GF-D8 (cell line): ENCODE results near the gene MARCHF7.
"Not testable (repeated sequence)": the region's sequence is repeated elsewhere in the genome, so short reads cannot be mapped to it uniquely, and the experiment has no call there.

Source experiments
- DNase-seq: peaks from one replicate; lab custom pipeline; 2025; lab: John Stamatoyannopoulos, UW

MARCHF7 gene, protein sequence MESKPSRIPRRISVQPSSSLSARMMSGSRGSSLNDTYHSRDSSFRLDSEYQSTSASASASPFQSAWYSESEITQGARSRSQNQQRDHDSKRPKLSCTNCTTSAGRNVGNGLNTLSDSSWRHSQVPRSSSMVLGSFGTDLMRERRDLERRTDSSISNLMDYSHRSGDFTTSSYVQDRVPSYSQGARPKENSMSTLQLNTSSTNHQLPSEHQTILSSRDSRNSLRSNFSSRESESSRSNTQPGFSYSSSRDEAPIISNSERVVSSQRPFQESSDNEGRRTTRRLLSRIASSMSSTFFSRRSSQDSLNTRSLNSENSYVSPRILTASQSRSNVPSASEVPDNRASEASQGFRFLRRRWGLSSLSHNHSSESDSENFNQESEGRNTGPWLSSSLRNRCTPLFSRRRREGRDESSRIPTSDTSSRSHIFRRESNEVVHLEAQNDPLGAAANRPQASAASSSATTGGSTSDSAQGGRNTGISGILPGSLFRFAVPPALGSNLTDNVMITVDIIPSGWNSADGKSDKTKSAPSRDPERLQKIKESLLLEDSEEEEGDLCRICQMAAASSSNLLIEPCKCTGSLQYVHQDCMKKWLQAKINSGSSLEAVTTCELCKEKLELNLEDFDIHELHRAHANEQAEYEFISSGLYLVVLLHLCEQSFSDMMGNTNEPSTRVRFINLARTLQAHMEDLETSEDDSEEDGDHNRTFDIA

DNA sequence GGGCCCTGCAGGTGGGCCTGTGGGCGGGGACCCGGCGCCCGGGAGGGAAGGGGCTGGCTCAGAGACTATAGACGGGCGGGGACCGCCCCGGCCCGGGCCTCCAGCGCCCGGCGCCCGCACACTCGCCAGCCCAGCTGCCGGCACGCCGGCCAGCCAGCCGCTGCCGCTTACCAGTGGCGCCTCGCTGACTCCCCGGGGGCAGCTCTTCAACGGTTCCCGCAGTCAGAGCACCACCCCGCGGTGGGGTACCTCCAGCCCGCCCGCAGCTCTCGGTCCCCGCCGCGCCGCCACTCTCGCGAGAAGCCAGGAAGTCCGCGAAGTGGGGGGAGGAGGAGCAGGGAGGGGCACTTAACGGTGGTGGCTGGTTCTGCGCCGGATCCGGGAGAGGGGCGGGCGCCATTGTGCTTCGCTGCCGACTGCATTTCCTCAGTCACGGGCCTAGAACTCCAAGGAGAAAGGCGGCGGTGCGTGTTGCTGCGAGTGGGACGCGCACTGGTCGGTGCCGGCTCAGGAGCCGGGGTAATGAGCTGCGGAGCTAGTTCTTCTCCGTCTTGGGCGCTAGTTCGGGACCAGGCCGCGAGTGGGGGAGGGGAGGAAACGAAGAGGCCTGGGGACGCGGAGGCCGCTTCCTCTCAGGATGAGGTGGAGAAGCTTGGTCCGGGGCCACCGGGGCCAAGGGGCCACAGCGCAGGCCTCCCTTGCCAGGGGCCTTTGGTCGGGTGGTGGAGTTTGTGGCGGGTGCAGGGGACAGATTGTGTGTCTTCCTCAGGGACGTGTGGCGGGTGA lies at the start of gene MARCHF7:
TSS of gene MARCHF7 (plus strand) at position 364 of the 786 bp plus-strand sequence. CDS start 16,517 bp downstream, outside the sequence.
- DNase-seq: peak; percentile 89

DNA sequence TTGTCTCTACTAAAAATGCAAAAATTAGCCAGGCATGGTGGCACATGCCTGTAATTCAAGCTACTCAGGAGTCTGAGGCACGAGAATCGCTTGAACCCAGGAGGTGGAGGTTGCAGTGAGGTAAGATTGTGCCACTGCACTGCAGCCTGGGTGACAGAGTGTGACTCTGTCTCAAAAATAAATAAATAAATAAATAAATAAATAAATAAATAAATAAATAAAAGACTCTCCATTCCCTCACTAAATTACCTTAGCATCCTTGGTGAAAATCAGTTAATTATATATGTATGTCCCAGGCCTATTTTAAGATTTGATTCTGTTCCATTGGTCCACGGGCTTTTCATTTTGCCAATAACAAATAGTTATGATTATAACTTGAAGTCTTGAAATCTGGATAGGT lies 44.9 kb upstream of the MARCHF7 start:
- DNase-seq: not testable (repeated sequence)

DNA sequence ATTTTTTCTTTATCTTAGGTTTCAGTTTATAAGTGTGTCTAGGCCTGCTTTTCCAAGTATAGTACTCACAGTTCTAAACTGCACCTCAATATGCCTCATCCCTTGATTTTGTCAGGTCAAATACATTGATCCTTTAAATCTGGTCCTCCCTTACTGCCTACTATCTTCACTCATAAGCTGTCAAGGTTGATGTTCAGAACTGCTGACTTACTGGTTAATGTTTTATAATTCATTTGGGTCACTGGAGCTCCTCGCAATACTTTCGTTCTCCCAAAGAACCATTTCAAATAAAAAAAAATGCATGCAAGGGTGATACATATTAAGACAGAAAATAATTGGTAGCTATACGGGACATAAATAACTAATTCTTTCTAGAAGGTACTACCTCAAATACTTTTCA lies 41.3 kb upstream of the MARCHF7 start:
- DNase-seq: no peak

DNA sequence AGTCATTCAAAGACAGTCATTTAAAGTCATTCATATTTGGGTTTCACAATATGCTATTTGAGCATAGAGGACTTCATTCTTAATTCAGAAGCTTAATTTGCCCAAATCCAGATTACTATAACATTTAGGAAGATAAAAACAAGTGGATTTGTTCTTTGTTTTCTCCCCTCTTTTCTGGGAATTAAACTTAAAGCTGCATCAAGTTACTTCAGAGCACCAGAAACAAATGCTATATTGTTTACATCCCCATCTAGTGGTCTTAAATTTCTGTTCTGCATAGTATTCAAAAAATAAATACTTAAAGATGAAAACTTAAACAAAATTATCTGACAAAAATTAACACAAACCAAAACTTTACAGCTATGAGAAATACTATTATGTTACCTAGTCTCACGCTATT lies 34.7 kb upstream of the MARCHF7 start:
- peak; percentile 9 for DNase-seq

DNA sequence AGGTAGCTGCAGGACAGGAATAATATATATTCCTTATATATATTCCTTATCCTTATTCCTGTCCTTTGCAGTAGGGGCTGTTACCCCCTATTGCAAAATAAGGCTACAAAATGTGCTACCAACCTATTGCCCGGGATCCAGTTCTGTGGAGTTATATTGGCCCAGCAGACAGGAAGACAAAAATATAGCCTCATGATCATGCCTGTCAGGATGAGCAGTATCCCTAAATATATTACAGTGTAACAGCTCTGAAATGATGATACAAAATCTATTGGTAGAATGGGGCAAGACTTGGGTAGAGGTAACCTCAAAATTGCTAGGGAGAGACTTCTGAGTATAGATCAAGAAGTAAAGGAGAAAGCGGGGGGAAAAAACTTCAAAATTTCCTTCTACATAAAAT lies 31.6 kb upstream of the MARCHF7 start:
- no peak for DNase-seq

DNA sequence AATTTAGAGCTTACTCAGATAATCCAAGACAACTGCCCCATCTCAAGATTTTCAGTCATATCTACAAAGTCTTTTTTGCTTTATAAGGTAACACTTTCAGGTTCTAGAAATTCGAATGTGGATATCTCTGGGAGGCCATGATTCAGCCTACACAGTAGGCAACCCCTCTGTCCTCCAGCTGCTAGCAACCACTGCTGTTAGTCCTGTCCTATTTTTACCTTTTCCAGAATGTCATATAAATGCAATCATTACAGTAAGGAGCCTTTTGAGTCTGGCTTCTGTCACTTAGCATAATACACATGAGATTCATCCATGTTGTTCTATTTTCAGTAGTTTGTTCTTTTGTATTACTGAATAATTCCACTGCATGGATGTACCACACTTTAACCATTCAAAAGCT lies 28.5 kb upstream of the MARCHF7 start:
- no peak for DNase-seq

DNA sequence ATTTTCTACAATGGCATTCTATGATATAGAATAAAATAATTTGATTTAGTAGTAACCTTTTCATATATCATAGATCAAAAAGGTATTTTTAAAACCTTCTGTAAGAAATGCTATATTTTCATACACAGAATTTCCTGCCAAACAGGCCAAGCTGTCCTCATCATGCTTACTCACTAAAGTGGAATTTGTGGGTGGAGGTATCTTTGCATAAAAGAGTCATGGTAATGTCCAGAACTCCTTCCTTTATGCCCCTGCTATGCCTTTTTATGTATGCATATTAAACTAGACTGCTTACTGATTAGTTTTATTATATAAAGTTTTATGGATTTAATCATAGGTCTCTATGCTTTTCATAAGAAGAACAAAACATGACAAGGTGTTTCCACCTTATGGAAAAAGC lies 27.5 kb upstream of the MARCHF7 start:
- DNase-seq: no peak

DNA sequence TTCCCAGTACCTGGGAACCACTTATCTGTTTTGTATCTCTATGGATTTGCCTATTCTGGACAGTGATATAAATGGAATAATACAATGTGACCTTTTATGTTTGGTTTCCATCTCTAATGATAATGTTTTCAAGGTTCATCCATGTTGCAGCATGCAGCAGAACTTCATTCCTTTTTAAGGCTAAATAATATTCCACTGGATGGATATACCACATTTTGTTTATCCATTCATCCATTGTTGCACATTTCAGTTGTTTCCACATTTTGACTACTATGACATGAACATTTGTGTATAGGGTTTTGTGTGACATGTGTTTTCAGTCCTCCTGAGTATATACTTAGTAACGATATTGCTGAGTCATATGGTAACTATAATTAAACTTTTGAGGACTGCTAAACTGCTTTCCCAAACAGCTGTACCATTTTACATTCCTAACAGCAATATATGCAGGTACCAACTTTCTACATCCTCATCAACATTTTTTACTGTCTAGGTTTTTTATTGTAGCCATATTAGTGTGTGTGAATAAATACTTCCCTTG lies 17.7 kb upstream of the MARCHF7 start:
- no peak for DNase-seq

DNA sequence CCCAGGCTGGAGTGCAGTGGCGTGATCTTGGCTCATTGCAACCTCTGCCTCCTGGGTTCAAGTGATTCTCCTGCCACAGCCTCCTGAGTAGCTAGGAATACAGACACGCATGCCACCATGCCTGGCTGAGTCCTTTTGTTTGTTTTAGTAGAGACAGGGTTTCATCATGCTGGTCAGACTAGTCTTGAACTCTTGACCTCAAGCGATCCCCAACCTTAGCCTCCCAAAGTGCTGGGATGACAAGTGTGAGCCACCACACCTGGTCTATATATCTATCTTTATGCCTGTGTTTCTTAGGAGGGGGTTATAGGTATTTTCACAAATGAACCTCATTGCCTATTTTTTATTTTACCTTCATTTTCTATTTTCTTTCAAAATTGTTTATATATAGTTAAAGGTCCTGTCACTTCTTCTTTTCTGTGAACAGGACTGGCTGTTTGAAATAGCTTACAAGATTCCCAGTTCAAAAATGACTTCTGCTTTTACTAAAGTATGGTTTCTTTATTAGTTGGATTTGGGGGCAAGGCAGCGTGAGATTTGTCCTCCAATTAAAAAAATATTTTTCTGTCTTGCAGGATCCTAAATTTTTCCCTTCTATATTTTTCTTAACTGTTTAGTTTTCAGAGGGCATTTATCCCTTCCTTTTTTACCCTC lies 16.4 kb upstream of the MARCHF7 start:
- DNase-seq: no peak

DNA sequence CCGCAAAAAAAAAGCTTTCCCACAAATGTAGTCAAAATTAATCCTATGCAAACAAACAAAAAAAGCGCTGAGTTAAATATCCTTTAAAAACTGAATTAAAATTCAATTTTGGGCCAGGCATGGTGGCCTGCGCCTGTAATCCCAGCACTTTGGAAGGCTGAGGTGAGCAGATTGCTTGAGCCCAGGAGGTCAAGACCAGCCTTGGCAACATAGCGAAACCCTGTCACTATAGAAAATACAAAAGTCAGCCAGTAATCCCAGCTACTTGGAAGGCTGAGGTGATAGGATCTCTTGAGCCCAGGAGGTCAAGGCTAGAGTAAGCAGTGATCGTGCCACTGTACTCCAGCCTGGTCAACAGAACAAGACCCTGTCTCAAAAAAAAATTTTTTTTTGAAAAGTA lies 8.8 kb upstream of the MARCHF7 start:
- DNase-seq: no peak

DNA sequence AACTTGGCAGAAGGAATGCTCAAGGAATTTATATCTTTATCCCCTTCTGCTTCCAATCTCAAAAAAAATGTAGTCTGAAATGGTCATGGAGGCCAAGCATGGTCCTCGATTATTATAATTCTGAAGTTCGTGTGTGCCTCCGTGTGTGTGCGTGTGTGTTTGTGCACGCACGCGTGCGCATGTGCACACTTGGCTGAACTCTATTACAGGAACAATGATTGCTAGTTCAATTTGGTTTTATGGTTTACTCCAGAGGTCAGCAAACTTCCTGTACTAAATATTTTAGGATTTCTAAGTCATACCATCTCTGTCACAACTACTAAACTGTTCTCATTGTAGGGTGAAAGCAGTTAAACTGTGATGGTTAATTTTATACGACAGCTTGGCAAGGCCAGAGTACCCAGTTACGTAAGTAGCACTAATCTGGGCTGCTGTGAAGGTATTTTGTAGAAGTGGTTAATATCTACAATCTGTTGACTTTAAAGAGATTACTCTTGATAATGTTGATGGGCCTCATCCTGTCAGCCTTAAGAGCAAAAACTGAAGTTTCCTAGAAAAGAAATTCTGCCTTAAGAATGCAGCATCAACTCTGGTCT lies 5.8 kb upstream of the MARCHF7 start:
- no peak for DNase-seq

DNA sequence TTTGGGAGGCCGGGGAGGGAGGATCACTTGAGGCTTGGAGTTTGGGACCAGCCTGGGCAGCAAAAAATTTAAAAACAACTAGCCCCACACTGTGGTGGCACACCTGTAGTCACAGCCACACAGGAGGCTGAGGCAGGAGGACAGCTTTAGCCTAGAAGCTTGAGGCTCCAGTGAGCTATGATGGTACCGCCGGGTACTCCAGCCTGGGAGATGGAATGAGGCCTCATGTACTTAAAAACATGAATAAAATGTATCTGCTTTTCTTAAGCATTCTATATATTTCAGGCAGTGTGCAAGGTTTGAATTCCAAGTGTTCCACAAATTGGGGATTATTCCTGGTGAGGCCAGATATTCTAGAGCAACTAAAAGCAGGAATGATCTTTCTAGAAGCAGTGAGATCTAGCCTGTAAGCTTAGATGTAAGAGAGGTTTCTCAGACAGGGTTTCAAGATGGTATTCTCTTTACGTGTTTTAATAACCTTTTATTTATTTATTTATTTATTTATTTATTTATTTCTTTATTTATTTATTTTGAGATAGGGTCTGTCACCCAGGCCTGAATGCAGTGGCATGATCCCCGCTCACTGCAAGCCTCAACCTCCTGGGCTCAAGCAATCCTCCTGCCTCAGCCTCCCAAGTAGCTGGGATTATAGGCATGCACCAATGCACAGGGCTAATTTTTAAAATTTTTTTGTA lies 4.1 kb upstream of the MARCHF7 start:
- no peak for DNase-seq

DNA sequence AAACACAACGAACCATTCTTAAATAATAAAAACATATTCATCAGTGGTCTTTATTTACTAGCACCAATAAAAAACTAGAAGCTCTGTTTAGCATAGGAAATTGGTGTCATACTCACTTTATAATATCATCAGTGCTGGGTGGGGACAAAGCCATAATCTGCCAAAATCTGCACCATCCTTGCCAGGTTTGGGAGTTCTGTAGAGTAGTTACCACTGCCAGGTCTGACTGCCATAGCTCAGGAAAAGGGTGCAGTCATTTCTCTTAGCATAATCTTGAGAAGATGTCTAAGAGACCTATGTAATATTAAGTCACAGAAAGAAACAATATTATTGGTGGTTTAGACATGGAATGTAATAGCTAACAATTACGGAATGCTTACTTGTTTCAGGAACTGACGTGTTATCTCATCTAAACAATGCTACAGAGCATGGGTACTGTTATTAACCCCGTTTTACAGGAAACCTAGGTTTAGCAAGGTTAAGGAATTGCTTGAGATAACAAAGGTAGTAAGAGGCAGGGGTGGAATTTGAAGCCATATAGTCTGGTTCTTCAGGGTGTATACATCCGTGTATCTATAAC lies 1.6 kb upstream of the MARCHF7 start:
- DNase-seq: no peak

DNA sequence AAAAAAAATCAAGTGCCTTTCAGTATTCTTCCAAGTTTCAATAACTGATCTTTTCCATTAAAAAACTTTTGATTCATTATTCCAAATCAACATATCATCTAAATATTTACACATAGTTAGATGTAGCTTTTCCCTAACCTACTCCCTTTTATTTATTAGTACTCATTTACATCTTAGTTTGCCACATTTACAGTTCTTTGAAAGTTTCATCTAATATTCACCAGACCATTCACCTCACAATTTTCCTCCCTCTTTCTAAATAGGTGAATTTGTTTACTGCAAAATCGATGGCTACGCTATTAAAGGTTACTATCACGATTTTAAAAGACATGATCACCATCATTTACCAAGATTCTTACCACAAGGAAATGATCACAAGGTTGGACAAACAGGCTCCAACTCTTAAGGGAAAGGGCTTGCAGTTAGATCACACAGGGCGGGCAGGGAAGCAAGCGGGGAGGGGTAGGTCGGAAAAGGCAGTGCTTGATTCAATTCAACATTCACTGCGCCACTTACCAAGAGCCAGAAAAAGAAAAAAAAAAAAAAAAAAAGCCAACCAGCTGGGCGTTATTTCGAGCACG lies 654 bp upstream of the MARCHF7 start:
- DNase-seq: no peak

DNA sequence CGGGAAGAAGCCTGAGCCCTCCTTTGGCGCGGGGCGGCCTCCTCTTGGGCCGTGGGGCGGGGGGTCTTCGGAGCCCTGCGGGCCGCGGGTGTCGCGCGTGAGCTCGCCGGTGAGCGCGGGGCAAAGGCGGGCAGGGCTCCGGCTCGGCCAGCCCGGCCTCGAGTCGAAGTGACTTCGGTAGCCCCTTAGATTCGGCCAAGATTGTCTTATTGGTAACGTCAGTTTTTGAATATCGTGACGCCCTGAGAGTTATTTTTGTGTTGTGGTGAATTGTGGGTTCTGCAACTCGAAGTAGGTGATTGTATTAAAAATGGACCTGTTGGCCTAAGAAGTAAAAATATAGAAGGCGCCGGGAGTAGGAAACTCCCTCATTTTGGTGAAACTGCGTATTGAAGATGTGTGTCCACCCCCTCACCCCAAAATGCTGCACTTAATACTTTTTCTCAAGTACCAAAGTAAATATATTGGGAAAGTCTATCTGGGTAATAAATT lies 669 bp downstream of the MARCHF7 start:
- no peak for DNase-seq

DNA sequence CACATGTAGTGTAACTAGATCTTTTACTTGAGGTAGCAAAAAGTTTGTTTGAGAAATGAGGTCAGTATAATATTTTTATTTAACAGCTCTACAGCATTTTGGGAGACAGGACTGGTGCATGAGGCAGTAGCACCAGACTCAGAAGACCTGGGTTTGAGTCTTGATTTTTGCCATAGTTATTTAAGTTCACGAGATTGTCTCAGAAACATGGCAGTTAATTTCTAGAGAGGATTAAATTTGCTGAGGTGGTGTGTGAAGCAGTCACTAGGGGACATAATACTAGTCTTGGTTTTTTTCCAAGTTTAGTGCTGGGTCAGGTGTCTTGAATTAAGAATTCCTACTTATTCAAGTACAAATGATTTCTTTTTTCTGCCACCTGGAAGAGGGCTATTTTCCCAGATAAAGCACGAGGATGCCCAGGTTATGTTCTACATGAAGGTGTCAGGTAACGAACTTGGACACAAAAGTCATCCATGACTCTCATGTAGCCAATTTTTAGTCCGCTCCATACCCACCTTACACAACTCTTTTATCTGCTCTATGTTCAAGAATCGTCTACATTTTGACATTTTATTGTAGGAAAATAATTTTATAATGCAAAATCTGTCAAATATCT lies 1.4 kb downstream of the MARCHF7 start:
- no peak for DNase-seq

DNA sequence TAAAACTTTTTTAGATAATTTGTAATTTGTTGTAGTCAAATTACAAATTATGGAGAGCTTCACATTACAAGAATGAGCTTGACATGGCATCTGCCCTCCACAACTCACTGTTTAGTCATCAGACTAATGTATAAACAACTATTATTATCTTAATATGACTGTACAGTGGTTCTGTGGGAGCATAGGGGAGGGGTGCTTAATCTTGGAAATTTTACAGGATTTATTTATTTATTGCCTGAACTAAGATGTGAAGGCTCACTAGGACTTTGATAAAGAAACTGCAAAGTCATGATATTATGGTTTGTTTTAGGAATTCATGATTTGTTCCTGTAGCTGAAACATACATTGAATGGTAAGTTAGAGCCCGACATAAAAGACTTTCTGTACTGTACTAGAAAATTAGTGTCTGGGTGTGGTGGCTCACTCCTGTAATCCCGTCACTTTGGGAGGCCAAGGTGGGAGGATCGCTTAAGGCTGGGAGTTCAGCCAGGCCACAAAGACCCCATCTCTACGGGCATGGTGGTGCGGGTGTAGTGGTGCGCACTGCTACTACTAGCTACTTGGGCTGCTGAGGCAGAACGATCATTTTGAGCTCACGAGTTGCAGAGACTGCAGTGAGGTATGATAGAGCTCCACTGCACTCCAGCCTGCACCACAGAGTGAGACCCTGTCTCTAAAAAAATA lies 2.1 kb downstream of the MARCHF7 start:
- no peak for DNase-seq

DNA sequence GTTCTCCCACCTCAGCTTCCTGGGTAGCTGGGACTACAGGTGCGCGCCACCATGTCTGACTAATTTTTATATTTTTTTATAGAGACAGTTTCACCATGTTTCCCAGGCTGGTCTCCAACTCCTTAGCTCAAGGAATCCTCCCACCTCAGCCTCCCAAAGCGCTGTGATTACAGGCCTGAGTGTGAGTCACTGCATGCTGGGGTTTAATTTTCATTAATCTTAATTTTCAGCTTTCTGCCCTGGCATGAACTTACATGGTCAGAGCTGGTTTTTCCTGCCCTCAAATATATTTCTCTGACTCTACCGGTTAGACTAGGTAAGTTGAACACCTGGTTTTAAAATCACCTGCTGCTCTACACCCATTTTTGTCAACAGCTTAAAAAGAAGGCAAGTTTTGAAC lies 3.1 kb downstream of the MARCHF7 start:
- no peak for DNase-seq

DNA sequence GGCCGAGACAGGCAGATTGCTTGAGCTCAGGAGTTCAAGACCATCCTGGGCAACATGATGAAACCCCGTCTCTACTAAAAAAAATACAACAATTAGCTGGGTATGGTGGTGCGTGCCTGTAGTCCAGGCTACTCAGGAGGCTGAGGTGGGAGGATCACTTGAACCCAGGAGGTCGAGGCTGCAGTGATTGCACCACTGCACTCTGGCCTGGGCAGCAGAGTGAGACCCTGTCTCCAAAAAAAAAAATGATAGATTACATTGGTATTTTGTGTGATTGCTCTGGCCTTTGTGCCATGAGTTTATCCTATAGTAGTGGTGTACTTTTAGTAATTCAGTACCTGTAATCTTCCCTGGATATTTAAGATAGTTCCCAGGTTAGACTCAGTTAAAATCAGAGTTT lies 4.1 kb downstream of the MARCHF7 start:
- not testable (repeated sequence) for DNase-seq
